T-helper 22 cell (primary cell): ENCODE measurements around the gene EIF4B.

Experiments
- DNase-seq: peaks from one replicate; pipeline ENCODE4 v3.0.0-alpha.2; 2020; ENCODE audit warnings: low read depth

The EIF4B gene

DNA sequence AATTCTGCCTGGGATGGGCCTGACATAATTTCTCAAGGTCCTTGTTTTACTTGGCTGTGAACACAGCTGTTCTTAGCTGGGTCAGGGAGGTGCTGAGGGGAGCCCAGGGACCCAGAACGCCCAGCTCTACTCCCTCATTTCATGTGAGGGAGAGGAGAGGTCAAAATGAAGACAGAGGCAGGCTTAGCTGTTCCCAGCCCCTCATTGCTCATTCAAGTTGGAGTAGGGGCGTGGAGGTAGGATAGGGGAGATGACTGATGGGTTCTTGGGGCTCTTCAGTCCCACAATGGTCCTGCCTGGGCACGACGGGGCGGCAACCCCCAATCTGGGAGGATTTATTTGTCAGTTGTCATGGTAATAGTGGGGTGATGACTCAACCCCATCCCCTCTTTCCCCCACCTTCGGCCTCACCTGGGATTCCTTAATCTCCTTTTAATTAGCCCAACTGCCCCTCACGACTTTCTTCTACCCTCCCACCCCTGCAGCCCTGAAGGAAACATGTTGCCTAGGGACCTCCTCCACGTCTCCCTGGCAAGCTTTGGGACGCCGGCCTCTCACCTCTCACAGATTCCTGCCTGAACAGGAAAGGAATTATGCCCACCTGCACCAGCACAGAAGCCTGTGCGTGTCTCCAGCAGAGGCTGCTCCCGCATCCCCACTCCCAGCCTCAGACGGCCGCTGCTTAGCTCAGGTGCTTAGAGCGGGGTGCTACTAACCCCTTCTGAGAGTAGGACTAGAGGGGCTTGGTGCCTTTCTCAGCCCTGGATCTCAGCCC is 62.7 kb downstream of the EIF4B start:
- no peak for DNase-seq

- DNase-seq = no peak
Observed at GRCh38 chr12:53069621-53070410, 63.6 kb downstream of the EIF4B start.

GRCh38 chr12:53070877-53071492 is 64.7 kb downstream of the EIF4B start:
- no peak for DNase-seq

DNA sequence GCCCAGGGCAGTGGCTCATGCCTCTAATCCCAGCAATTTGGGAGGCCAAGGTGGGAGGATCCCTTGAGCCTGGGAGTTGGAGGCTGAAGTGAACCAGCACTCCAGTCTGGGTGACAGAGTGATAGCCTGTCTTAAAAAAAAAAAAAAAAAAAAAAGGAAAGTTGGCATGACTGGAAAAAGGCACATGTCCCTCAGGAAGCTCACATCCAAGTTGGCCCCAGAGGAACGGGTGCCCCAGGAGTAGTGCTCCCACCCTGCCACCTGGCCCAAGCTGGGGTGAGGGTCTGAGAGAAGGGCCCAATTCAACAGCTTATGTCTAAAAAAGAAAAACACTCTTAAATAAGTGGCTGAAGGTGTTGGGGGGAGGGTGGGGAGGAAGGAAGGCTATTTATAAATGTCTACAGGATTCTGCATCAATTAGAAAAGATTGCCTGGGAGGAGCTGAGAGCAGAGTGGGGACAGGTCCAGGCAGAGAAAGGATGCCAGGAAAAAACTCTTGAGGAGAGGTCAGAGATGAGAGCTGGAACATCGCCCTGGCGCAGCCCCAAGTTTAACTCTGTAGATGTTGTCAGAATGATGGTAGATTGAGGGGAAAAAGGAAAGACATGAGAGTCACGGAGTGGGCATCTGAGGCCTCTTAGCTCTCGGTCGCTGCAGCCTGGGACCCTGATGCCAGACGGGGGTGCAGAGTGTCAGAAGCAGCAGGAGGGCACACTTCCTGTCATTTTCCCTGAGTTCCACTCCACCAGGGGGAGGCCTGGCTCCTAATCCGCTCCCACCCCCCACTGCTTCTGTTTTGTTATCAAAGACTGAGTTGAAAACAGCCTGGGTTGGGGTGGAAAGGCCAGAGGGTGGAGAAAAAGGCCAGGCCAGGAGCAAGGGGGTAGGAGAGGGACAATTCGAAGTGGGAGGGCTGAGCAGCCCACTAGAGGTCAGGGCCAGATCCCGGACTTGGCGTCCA is 65.6 kb downstream of the EIF4B start:
- no peak for DNase-seq

DNA sequence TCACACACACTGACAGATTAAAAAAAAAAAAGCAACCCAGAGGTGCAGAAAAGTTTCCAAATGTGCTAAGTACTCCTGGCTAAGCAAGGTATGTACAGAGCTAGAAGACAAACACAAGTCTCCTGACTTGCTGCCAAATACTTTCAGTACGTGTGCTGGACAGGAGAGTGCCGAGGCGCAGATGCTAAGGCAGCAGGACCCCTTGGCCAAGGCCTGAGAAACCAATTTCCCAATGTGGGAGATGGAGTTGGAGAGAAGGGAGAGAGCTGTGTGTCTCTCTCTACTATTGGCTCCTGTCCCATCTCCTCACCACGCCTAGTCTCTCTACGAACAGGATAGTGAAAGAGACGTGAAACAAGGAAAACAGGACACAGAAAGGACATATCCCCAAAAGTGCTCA is 67.6 kb downstream of the EIF4B start:
- DNase-seq = no peak

- DNase-seq = no peak
Observed at GRCh38 chr12:53074283-53074998, 68.2 kb downstream of the EIF4B start.

DNA sequence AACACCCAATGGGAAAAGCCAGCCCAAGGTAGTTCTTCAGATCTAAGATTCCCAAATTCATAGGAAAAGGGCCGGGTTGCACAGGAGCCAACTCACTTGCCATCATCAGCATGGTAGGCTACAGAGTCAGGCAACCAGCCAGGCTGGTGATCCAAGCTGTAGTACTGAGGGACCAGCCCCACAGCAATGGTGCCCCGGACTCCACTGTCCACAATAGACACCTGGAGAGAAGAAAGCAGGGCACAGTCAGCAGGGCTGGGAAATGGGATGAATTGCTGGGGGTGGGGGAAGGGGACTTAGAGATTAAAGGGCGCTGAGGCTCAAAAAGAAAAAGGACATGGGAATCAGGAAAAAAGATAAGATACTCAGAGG is 68.7 kb downstream of the EIF4B start:
- DNase-seq = no peak

GRCh38 chr12:53076461-53076860 is 70.2 kb downstream of the EIF4B start:
- DNase-seq = no peak

DNA sequence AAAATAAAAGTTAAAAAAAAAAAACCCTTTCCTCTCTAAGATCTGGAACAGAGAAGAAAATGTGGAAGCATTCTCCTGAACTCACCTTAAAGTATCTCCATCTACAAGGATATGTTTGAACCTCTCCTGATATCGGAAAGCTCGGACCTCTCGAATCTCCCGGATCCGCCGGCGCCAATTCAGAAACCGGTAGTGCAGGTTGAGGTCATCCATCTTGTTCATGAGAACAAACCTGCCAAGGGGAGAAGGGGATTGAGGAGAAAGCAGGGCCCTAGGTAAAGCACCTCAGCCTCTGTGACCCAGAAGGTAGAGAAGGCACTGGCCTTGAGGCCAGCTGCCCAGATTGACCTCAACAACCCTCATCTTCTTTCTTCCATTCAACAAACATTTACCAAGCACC is 70.8 kb downstream of the EIF4B start:
- no peak for DNase-seq

- DNase-seq = no peak
Observed at GRCh38 chr12:53078425-53079225, 72.4 kb downstream of the EIF4B start.

GRCh38 chr12:53079226-53080117 is 73.2 kb downstream of the EIF4B start, which contains the start of gene SPRYD3:
SPRYD3 (minus strand) TSS chr12:53079390; CDS start chr12:53079333, 57 bp downstream.
- peak; percentile 95 for DNase-seq

DNA sequence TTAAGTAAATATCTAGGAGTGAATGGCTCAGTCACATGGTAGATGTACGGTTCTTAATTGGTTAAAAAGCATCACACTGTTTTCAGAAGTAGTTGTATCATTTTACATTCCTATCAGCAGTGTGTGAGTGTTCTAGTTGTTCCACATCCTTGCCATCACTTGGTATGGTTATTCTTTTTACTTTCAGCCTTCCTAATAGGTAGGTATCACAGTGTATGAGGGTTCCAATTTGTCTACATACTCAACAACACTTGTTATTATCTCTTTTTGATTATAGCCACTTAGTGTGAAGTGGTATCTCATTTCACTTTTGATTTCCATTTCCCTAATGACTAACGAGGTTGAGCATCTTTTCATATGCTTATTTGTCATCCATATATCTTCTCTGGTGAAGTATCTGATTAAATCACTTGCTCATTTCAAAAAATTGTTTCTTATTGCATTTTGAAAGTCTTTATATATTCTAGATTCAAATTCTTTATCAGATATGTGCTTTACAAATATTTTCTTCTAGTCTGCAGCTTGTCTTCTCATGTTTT is 76.5 kb downstream of the EIF4B start:
- DNase-seq = no peak

- DNase-seq = no peak
Observed at GRCh38 chr12:53086361-53086760, 80.1 kb downstream of the EIF4B start.

GRCh38 chr12:53090105-53090504 is 83.8 kb downstream of the EIF4B start:
- no peak for DNase-seq

DNA sequence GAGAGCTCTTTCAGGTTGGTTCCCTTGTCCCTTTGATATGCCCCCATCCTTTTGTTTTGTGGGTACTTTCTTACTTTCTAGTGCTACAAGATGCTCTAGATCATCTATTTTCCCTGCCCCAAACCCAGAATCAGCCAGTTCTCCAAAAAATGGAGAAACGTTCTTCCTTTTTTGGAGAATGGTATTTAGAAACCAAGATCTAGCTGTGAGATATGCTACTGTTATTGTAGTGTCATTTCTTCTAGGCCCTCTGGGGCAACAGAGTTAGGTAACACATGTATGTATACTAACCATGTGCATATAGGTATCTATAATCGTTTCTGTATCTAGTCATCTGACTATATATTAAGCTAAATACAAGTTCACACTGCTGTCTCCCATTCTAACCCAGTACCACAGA is 84.3 kb downstream of the EIF4B start:
- no peak for DNase-seq

DNA sequence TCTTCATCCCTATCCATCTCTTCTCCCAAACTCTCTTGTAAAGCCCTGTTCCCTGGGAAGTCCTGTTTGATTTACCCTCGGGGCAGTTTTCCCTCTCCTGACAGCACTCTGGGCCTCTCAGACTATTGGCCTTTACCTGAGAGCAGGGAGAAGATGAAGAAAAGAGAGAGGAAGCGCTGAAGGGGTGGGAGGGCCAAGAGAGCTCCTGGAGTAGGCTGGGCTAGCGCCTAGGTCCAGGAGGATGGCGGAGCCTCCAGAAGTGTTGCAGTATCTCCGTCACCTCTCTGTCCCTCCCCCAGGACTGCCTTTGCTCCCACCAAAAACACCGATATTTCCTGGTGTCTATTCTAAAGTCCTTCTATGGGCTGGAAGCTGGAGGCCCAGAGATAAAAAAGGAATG is 85.5 kb downstream of the EIF4B start:
- no peak for DNase-seq
